ENCODE measurements around the gene SMG7. TPM values are rescaled to one million over a fixed set of nuclear protein-coding genes. Genes with fewer than 3 reads are reported as not detected.

SMG7 gene
- polyA plus RNA-seq, 2 of the 4 experiments (the other 2 are of a cell fraction): 27.2 to 51.3 TPM

- CTCF ChIA-PET: interaction anchor here (0.6 to 1.6 kb wide), 6 partner anchors 9 to 196 kb away, joined by 3 to 4 read pairs (median 4); no protein-coding TSS in a partner anchor
- TF ChIP-seq CBX8 (IDR thresholded peaks at IDR 0.05): no peak
- no peak for TF ChIP-seq MAFK (IDR thresholded peaks at IDR 0.05; ENCODE audit: partially characterized antibody)
- TF ChIP-seq ELK1 (IDR thresholded peaks at IDR 0.05; ENCODE audit: low read depth, low read length): no peak
- no peak for TF ChIP-seq HDAC2 (IDR thresholded peaks at IDR 0.05)
- DNase-seq (ENCODE audit: low read depth in 1 of 2, low spot score in 1 of 2): no peak
- POLR2A ChIA-PET: no interaction called here
- FAIRE-seq: no peak
- Histone ChIP-seq H3K4me2 (no peak overlapping the region), H3K27ac (no peak overlapping the region), H3K9me3 (no peaks in the 10 kb centered on the region), H3K4me3 (no peak overlapping the region), H3K4me1 (peaks cover 49% of the 10 kb centered on the region)
- WGBS (ENCODE audit: missing lambda C conversion rate): 92% methylated on average over 3 of the region's 3 CpGs
- no peak for ATAC-seq
Observed at GRCh38 chr1:183477986-183478781, 5.9 kb downstream of the SMG7 start.

DNA sequence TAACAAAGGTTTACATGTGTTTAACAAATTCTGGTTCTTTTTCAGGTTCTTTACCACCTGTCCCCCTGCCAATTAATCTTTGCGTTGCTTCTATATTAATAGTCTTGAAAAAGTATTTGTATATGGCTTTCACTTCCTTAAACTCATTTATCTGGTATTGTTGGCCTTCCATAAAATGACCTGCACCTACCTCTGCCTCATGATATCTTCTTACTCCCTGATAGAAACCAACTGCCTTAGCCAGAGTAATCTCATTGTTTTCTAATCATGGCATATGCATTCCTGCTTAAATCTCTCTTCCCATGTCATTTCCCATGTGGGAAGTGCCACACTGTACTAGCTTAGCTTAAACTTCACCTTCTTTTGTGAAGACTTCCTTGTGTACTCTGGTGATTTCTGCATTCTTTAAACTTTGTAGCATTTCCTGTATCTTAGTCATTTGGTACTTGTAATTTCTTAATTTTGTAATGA, 8.7 kb downstream of the SMG7 start:
- Histone ChIP-seq H3K4me2 (peak overlapping the region; percentile 27), H3K9me3 (no peaks in the 10 kb centered on the region), H3K27ac (no peak overlapping the region), H3K4me3 (no peak overlapping the region), H3K4me1 (peaks cover 26% of the 10 kb centered on the region; the same call in 2 of the 3 replicates)
- ChIA-PET POLR2A (no interaction called here), CTCF (interaction anchor here (1.2 kb wide), 2 partner anchors 8 to 31 kb away, joined by 3 read pairs; no protein-coding TSS in a partner anchor)
- 59% methylated on average over 1 of the region's 1 CpG for WGBS (ENCODE audit: missing lambda C conversion rate)
- no peak for FAIRE-seq
- ATAC-seq: peak in 1 of 2 experiments; percentile 45; a peak in 2 of 6 replicates
- no peak for DNase-seq (ENCODE audit: low read depth in 1 of 2, low spot score in 1 of 2)
- TF ChIP-seq KDM1A (IDR thresholded peaks at IDR 0.05; ENCODE audit: low read depth) (no peak), RCOR1 (IDR thresholded peaks at IDR 0.05; ENCODE audit: low read depth, low read length) (no peak), ZNF302 (CRISPR knock-in tag; IDR thresholded peaks at IDR 0.05) (no peak), HOXB5 (CRISPR knock-in tag; IDR thresholded peaks at IDR 0.05) (no peak)
- TF ChIP-seq, protein P1, sequence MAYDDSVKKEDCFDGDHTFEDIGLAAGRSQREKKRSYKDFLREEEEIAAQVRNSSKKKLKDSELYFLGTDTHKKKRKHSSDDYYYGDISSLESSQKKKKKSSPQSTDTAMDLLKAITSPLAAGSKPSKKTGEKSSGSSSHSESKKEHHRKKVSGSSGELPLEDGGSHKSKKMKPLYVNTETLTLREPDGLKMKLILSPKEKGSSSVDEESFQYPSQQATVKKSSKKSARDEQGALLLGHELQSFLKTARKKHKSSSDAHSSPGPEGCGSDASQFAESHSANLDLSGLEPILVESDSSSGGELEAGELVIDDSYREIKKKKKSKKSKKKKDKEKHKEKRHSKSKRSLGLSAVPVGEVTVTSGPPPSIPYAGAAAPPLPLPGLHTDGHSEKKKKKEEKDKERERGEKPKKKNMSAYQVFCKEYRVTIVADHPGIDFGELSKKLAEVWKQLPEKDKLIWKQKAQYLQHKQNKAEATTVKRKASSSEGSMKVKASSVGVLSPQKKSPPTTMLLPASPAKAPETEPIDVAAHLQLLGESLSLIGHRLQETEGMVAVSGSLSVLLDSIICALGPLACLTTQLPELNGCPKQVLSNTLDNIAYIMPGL (CRISPR knock-in tag; IDR thresholded peaks at IDR 0.05; ENCODE audit: borderline replicate concordance): no peak

DNA sequence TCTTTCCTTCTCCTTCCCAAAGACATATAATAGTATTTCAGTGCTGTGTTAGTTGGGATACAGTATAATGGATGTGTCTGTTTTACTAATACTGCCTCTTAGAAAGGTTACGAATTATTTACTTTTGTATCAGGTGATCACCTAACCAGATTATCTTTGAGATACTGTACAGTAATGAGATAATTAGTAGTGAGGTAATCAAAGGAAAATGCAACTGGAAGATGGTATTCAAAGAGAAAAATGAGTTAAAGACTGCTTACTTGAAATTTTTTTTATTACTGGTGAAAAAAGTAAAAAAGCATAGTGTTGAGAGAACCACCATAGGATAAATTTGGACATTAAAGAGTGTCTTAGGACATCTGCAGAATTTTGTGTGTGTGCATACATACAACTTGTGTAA, 10.9 kb downstream of the SMG7 start:
- POLR2A ChIA-PET: interaction anchor here (1.0 kb wide), 1 partner anchor 11 kb away, joined by 4 read pairs; the partner anchor contains the start of gene SMG7
- FAIRE-seq: no peak
- CTCF ChIA-PET: no interaction called here

More for the DNA sequence above, 10.9 kb downstream of the SMG7 start:
- 95% methylated on average over 1 of the region's 1 CpG for WGBS (ENCODE audit: missing lambda C conversion rate)
- no peak overlapping the region for H3K4me2 ChIP-seq
- no peak for DNase-seq (ENCODE audit: low read depth in 1 of 2, low spot score in 1 of 2)
- H3K4me1 ChIP-seq: peaks cover 22% of the 10 kb centered on the region; the same call in 2 of the 3 replicates
- no peak for ATAC-seq
- H3K27ac ChIP-seq: no peak overlapping the region
- H3K9me3 ChIP-seq: no peaks in the 10 kb centered on the region
- TF ChIP-seq HEYL (CRISPR knock-in tag; IDR thresholded peaks at IDR 0.05) (no peak), HOXB5 (CRISPR knock-in tag; IDR thresholded peaks at IDR 0.05) (no peak), MYC (IDR thresholded peaks at IDR 0.05; ENCODE audit: borderline replicate concordance, low read length) (no peak), POLR2A (IDR thresholded peaks at IDR 0.05; ENCODE audit: low read length) (no peak)
- TF ChIP-seq, protein P1 (CRISPR knock-in tag; IDR thresholded peaks at IDR 0.05; ENCODE audit: borderline replicate concordance): no peak
- no peak overlapping the region for H3K4me3 ChIP-seq
